GM18499 (cell line): ENCODE results near the gene RPS6KA4.
"Not testable (repeated sequence)": the region's sequence is repeated elsewhere in the genome, so short reads cannot be mapped to it uniquely, and the experiment has no call there.

ENCODE experiments used
- ATAC-seq: cut with Tn5 transposase; IDR thresholded peaks from one replicate; pipeline ENCODE4 v1.9.1; 2021; ENCODE audit warnings: moderate number of reproducible peaks; ENCODE audit not compliant: insufficient read depth, unreplicated experiment

The RPS6KA4 gene

DNA sequence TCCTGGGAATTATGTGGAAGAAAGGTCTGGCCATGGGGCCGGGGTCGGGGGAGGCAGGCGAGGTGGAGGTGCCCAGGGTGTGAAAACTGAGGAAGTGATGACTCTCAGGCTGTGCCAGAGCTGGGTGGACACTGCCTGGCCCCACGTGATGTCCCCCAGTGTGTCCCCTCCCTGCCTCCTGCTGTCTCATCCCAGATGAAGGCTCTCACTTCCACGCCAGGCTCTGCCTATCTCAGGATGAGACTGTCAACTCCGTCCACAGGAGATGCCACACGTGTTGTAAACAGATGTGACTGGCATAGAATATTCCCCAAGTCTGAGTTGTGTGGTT is 51.4 kb downstream of the RPS6KA4 start:
- ATAC-seq: no peak

DNA sequence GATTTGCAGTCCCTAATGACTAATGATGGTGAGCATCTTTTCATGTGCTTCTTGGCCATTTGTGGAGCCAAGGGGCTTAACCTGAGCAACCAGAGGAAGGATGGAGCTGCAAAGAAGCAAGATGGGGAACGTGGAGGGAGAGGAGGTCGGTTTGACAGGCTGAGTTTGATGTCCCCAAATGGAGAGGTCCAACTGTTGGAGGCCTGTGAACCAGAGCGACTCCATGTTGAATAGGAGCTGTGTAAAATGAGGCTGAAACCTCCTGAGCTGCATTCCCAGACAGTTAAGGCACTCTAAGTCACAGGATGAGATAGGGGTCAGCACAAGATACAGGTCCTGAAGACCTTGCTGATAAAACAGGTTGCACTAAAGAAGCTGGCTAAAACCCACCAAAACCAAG is 54.5 kb downstream of the RPS6KA4 start:
- no peak for ATAC-seq

DNA sequence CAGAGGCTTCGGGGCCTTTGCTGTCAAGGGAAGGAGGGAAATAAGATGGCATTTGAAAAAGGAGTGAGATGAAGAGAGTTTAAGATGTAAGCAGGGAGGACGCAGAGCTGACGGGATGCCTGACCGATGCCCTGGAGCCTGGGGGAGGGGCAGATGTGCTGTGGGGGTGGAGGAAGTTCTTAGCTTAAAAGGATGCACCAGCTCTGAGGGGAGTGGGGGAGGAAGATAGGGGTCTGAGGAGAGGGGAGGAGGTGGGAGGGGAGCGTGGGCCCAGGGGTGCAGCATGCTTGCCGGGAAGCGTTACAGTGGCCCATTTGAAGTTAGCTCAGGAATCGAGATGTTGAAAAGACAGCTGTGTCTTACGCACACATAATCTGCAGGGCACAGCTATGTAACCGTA is 56.3 kb downstream of the RPS6KA4 start:
- no peak for ATAC-seq

DNA sequence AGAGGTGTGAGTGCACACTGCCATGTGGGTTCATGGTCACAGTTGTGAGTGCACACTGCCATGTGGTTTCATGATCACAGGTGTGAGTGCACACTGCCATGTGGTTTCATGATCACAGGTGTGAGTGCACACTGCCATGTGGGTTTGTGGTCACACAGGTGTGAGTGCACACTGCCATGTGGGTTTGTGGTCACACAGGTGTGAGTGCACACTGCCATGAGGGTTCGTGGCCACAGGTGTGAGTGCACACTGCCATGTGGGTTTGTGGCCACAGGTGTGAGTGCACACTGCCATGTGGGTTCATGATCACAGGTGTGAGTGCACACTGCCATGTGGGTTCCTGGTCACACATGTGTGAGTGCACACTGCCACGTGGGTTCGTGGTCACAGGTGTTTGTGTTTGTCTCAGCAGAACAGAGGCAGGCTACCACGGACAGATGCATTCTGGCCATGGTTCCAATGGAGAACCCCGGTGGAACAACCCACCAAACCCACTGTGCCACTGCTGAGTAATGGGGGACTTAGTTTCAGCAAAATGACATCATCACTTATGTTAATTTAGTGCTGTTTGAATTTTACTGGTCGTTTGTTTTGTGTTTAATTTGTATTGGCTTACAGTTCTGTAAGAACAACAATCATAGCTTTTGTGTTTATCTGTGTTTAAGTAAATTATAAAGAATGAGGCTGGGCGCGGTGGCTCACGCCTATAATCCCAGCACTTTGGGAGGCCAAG is 57.2 kb downstream of the RPS6KA4 start:
- ATAC-seq: no peak

DNA sequence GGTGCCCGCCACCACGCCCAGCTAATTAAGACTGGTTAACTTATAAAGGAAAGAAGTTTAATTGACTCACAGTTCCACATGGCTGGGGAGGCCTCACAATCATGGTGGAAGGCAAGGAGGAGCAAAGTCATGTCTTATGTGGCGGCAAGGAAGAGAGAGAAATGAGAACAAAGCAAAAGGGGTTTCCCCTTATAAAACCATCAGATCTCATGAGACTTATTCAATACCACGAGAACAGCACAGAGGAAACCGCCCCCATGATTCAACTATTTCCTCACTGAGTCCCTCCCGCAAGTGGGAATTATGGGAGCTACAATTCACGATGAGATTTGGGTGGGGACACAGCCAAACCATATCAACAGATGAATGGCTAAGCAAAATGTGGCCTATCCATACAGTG is 59.3 kb downstream of the RPS6KA4 start:
- ATAC-seq: not testable (repeated sequence)

DNA sequence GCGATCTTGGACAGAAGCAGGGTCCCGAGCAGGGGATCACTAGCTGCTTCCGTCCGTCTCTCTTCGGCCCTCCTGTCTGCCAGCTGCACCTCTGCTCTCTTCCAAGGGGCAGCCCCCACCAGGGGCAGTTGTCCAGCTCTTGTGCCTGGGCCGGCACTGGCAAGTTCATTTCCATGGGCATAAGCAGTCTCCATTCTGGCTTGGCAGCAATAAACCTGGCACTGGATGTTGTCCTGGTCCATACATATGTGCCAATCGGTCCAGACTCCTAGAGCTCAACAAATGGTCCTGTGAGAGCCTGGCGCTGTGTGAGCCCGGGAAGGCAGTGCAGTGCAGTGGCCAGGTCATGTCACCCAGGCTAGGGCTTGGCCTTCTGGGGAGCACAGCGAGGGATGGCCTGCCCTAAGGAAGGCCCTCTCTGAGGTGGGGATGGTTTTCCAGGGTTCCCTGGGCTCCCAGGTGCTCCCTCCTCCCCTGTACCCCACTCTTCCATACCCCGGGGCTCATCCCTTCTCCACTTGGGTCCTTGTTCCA is 60.4 kb downstream of the RPS6KA4 start:
- no peak for ATAC-seq

DNA sequence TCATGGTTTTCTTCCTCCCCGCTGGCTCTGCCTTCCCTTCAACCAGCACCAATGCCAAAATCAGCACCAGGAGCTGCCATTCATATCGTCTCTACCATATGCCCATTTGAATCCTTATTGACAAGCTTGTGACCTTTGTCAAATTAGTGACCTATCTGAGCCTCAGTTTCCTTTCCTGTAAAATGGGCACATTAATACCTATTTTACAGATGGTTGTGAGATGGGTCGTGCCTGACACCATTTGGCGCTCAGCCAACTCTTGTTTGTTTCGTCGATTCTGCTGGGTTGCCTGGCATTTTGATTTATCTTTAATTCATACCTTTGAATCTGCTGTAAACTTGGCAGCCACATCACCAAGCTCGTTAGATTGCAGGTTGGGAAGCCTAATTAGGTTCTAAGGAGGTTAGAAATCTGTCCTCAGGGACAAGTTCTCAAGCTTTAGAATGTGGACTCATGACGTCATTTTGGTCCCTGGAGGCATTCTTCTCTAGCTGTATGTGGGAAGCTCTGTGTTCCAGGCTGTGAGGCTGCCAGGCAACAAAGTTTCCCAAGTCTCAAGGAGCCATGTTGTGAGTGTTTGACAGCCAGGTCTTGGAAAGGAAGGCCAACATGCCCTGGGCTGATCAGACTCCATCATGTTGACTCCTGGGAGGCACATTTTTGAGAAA is 61.0 kb downstream of the RPS6KA4 start:
- ATAC-seq: no peak
